Mesodermal cell (in vitro differentiated cells): Measurements from ENCODE around the gene PTPRO.

Experiments used
- H3K27ac ChIP-seq: 2 replicates; pipeline ENCODE4 v1.7.0; 2013; ENCODE audit warnings: mild to moderate bottlenecking, low read depth, low read length, moderate library complexity; ENCODE audit not compliant: severe bottlenecking
- H3K36me3 ChIP-seq: 2 replicates; pipeline ENCODE4 v1.7.1; 2013; ENCODE audit warnings: mild to moderate bottlenecking, low read length, moderate library complexity; ENCODE audit not compliant: control insufficient read depth, insufficient read depth
- H3K4me1 ChIP-seq: one replicate; pipeline ENCODE4 v1.7.1; 2013; ENCODE audit warnings: mild to moderate bottlenecking, low read length; ENCODE audit not compliant: insufficient read depth, control insufficient read depth, poor library complexity, severe bottlenecking
- H3K4me3 ChIP-seq: 2 replicates; pipeline ENCODE4 v1.7.0; 2013; ENCODE audit warnings: low read length, control low read depth, mild to moderate bottlenecking; ENCODE audit not compliant: insufficient read depth, poor library complexity, severe bottlenecking; ENCODE audit errors: extremely low read depth
- H3K9me3 ChIP-seq: 2 replicates; pipeline ENCODE4 v1.7.1; 2013; ENCODE audit warnings: mild to moderate bottlenecking, low read length, moderate library complexity; ENCODE audit not compliant: control insufficient read depth
- WGBS, 2 experiments: methylation state at CpG; one replicate each; pipeline ENCODE4 v1.1.5; 2013; ENCODE audit warnings: missing lambda C conversion rate in 2 of 2; ENCODE audit not compliant: insufficient coverage in 2 of 2; 5-methylcytosine and 5-hydroxymethylcytosine counted together

The PTPRO gene

DNA sequence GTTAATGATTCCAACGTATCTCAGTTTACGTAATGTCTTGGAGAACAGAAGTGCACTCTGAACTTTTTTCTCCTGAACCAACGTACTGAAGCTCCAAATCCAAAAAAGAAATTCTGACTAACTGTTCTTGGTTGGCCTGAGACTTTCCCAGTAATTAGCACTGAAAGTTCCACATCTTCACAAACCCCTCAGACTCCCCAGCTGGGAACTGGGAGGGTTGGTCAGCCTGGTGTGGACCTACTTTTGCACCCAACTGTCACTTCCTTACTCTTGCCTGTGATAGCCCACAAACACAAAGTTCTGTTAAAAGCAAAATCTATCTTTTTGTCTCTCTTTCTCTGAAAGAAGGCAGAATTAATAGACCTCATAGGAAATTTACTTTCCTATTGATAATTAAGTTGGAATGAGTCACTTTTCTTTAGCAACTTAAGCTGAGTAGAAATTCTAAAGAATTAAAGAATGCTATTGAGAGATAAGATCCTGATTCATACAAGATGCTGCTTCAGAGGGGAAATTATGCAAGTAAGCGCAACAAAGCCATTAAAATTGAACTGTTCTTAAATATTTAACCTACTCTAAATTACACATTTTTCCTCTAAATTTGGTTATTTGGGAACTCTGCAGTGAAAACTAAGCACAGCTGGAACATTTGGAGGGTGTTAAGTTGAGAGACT lies 311.8 kb downstream of the PTPRO start:
- Histone ChIP-seq H3K27ac (peak overlapping the region; percentile 26), H3K36me3 (no peaks in the 10 kb centered on the region), H3K4me3 (no peak overlapping the region), H3K9me3 (no peaks in the 10 kb centered on the region), H3K4me1 (peaks cover 43% of the 10 kb centered on the region)
- WGBS, 2 experiments: 95 to 100% methylated on average over 3 to 4 of the region's 4 CpGs

DNA sequence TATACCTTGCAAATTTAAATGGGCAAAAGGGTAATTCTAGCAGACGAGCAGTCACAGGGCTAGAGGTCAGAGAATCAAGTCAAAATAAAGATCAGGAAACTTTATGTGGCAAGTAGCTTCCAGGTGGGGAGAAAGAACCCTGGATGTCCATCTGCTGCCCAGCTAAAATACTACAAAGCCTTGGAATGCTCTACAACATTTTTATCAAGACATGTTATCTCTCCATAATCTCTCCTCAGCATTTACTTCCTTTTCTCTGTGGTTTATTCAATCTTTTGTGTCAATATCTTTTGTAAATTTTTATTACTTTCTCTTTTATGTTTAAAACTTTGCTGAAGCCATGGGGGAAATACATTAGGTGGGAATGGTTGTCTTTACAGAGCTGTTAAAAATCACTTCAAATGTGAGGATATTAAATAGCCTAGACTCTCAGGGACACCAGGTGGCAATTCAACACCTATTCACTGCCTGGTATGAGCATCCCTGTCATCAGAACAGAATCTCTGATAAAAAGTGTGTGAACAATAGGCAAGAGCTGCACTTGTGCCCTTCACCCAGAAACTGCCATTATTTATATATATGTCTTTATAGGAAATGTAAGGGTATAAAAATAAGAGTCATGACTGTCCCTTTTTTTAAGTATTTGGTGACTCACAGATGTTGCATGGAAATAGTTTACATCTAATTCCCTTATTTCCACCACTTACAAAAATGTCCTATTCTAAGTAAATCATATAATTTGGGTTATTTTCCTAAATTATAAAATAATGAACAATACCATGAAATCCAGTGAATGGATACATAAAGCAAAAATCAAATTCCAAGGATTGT lies 314.0 kb downstream of the PTPRO start:
- no peak overlapping the region for H3K27ac ChIP-seq
- no peak overlapping the region for H3K4me3 ChIP-seq
- peaks cover 6% of the 10 kb centered on the region for H3K36me3 ChIP-seq
- peaks cover 24% of the 10 kb centered on the region for H3K4me1 ChIP-seq
- no peaks in the 10 kb centered on the region for H3K9me3 ChIP-seq
- 100% methylated on average over 1 of the region's 1 CpG for WGBS, 2 experiments

DNA sequence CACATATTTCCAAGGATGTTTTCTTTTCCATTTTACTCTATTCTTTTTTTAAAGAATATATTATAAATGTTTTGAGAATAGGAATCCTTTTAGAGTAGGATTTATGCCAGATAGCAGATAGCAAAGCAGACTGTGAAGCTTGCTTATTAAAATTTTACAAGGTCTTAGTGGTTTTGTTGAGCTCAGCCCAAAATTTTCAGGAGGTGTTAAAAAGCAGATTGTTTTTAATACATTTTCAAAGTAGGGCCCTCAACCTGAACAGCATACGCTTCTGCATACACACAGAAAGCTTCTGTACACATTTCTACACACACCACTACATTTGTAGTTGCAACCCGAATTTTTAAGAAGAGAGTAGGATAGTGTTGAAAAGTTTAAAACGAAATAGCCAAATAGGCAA lies 315.9 kb downstream of the PTPRO start:
- H3K9me3 ChIP-seq: no peaks in the 10 kb centered on the region
- H3K27ac ChIP-seq: no peak overlapping the region

DNA sequence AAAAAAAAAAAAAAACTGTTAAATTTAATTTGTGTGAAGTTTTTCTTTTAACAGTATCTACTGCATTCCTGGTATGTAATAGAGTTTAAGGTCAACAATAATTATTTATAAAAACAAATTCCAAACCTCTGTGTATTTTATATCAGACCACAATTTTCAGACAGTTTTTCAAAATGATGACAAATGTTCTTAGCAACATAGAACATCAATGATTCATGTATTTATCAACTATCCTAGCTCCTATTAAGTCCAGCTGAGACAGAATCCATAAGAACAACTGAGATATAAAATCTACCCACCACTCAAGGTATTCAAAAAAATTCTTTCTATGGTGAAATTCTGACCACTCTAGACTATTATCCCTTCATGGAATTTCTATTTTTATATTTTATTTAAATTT lies 322.4 kb downstream of the PTPRO start:
- Histone ChIP-seq H3K4me1 (no peaks in the 10 kb centered on the region), H3K4me3 (no peak overlapping the region), H3K9me3 (no peaks in the 10 kb centered on the region), H3K36me3 (peaks cover 18% of the 10 kb centered on the region), H3K27ac (no peak overlapping the region)

More for the DNA sequence above, 315.9 kb downstream of the PTPRO start:
- Histone ChIP-seq H3K4me3 (no peak overlapping the region), H3K4me1 (peaks cover 22% of the 10 kb centered on the region), H3K36me3 (peaks cover 6% of the 10 kb centered on the region)
- WGBS, 2 experiments: no CpG with 5 or more reads among the region's 3 CpGs

DNA sequence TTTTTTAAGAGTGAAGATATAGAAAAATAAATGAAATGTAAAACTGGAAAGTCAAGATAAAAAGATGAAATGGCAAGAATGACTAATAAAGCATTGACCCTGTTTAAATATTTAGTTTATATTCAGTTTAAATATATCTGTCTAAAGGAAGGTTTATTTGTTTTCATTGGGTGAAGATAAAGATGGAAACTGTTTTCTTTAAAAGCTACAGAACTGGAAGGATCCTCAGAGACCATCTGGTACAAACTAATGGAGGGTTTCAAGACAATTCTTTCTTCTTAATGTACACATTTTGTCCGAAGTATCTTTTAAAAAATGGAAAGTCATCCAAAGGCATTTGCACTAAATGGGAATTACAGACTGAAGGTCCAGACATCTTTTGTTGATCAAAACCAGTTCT lies 324.3 kb downstream of the PTPRO start:
- WGBS, 2 experiments: no CpG with 5 or more reads among the region's 1 CpG
- H3K9me3 ChIP-seq: no peaks in the 10 kb centered on the region
- no peak overlapping the region for H3K4me3 ChIP-seq
- no peaks in the 10 kb centered on the region for H3K4me1 ChIP-seq
- H3K36me3 ChIP-seq: peaks cover 12% of the 10 kb centered on the region
- H3K27ac ChIP-seq: no peak overlapping the region
